ENCODE measurements around the gene C2orf92. TPM values are rescaled to one million over a fixed set of nuclear protein-coding genes. Genes with fewer than 3 reads are reported as not detected.

The C2orf92 gene
- total RNA-seq, 1 experiment from 2014 or later, result 6.0 TPM

GRCh38 chr2:97699765-97700444, 30.4 kb downstream of the C2orf92 start:
- H3K27me3 ChIP-seq (ENCODE audit: control insufficient read depth, insufficient read depth, low read length), result no peaks in the 10 kb centered on the region
- POLR2A ChIA-PET, result no interaction called here
- in situ Hi-C loops (cut with HindIII; ENCODE audit: low pct_unique_long_range_greater_than_20kb, low sequenced_read_pairs), result no loop called here

GRCh38 chr2:97701186-97701585, 31.7 kb downstream of the C2orf92 start:
- no peak for ATAC-seq
- Histone ChIP-seq H3K4me3 (ENCODE audit: low read depth in 2 of 2, low read length in 2 of 2) (no peak overlapping the region), H3K27ac (ENCODE audit: low read length) (no peak overlapping the region), H3K36me3 (ENCODE audit: control insufficient read depth, insufficient read depth, low read length) (no peaks in the 10 kb centered on the region), H3K9me3 (ENCODE audit: control insufficient read depth, insufficient read depth, low read depth, low read length) (no peaks in the 10 kb centered on the region), H3K4me1 (ENCODE audit: control insufficient read depth, insufficient read depth, low read length) (no peaks in the 10 kb centered on the region), H3K27me3 (ENCODE audit: control insufficient read depth, insufficient read depth, low read length) (no peaks in the 10 kb centered on the region)
- DNase-seq (ENCODE audit: low read depth, low spot score), result no peak
- in situ Hi-C loops (cut with HindIII; ENCODE audit: low pct_unique_long_range_greater_than_20kb, low sequenced_read_pairs) (no loop called here), intact Hi-C loops (cut with micrococcal nuclease; ENCODE audit: unreplicated experiment) (loop anchor here (10.0 kb wide), 1 partner anchor 684 kb away; no protein-coding TSS in a partner anchor)
- POLR2A ChIA-PET, result no interaction called here
- BruUV-seq (replicated peaks), result no TSS peak
- CTCF ChIA-PET, result interaction anchor here (0.9 kb wide), 1 partner anchor 111 kb away, joined by 4 read pairs; no protein-coding TSS in a partner anchor
- TF ChIP-seq REST (IDR thresholded peaks at IDR 0.05; ENCODE audit: insufficient read depth in 1 of 2, low read depth in 2 of 2, low read length in 1 of 2) (no peak), POLR2AphosphoS5 (IDR thresholded peaks at IDR 0.05; ENCODE audit: low read depth, low read length) (no peak), CTCF (IDR thresholded peaks at IDR 0.05) (no peak), TCF7L2 (IDR thresholded peaks at IDR 0.05; ENCODE audit: low read depth, low read length) (no peak), SIN3A (IDR thresholded peaks at IDR 0.05; ENCODE audit: borderline replicate concordance, insufficient read depth, low read depth, low read length) (no peak)

More at GRCh38 chr2:97699765-97700444, 30.4 kb downstream of the C2orf92 start:
- CTCF ChIA-PET, result interaction anchor here (0.5 to 3.1 kb wide), 5 partner anchors 36 to 685 kb away, joined by 4 to 21 read pairs (median 5); partner anchors contain the start of gene ACTR1B
- intact Hi-C loops (cut with micrococcal nuclease; ENCODE audit: unreplicated experiment), result loop anchor here (10.0 kb wide), 1 partner anchor 685 kb away; no protein-coding TSS in a partner anchor
- Histone ChIP-seq H3K4me3 (ENCODE audit: low read depth in 2 of 2, low read length in 2 of 2) (no peak overlapping the region), H3K27ac (ENCODE audit: low read length) (no peak overlapping the region), H3K9me3 (ENCODE audit: control insufficient read depth, insufficient read depth, low read depth, low read length) (no peaks in the 10 kb centered on the region), H3K36me3 (ENCODE audit: control insufficient read depth, insufficient read depth, low read length) (no peaks in the 10 kb centered on the region), H3K4me1 (ENCODE audit: control insufficient read depth, insufficient read depth, low read length) (no peaks in the 10 kb centered on the region)
- ATAC-seq, result peak; percentile 87
- no TSS peak for BruUV-seq (replicated peaks)
- TF ChIP-seq CTCF (IDR thresholded peaks at IDR 0.05) (peak; percentile 82), SIN3A (IDR thresholded peaks at IDR 0.05; ENCODE audit: borderline replicate concordance, insufficient read depth, low read depth, low read length) (no peak)
- no peak for DNase-seq (ENCODE audit: low read depth, low spot score)
